ENCODE results near the gene EFNA2.

Gene EFNA2

DNA sequence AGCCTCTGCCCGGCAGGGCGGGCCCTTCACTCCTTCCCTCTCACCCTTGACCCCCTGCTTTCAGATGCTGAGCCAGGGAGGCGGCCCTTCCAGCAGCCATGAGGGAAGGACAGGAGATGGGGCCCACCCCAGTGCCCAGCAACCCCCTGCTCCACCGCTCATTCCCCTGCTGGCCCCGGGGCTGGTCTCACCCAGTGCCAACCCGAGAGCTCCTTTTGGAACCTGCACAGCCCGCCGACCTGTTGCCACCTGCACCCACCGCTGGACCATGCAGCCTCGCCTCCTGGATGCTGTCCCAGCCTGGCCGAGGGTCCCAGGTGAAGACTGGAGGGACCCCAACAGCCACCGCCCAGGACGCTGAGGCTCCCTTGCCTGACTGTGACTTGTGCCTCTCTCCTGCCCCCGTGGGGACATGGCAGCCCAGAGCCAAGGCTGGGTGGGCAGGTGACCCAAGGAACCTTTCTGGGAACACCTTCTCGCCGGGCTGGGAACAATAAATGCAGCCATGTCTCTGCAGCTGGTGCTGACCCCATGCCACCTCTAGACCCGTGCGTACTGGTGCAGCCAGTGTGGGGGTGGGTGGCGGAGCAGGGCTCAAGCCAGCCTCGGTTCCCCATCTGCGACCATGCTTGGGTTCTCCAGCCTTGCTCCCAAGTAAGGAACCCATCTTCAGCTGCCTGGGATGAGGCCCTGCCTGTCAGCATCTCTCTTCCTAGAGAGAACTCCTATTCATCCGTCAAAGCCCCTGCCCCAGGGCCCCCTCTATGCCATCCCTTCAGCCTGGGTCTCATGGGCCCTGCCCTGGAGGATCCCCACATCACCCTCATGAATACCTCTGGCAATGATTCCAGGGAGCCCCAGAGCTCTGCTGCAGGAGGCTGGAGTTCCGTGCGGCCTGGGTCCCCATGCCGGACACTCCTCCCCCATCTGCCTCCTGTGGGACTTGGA, 6.7 kb upstream of the EFNA2 start:
- TF ChIP-seq, protein P1, sequence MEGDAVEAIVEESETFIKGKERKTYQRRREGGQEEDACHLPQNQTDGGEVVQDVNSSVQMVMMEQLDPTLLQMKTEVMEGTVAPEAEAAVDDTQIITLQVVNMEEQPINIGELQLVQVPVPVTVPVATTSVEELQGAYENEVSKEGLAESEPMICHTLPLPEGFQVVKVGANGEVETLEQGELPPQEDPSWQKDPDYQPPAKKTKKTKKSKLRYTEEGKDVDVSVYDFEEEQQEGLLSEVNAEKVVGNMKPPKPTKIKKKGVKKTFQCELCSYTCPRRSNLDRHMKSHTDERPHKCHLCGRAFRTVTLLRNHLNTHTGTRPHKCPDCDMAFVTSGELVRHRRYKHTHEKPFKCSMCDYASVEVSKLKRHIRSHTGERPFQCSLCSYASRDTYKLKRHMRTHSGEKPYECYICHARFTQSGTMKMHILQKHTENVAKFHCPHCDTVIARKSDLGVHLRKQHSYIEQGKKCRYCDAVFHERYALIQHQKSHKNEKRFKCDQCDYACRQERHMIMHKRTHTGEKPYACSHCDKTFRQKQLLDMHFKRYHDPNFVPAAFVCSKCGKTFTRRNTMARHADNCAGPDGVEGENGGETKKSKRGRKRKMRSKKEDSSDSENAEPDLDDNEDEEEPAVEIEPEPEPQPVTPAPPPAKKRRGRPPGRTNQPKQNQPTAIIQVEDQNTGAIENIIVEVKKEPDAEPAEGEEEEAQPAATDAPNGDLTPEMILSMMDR (IDR thresholded peaks at IDR 0.05; ENCODE audit: control extremely low read depth, extremely low read depth, low read depth, missing control alignments): no peak
- ChIA-PET CTCF (interaction anchor here (0.6 to 4.7 kb wide), 29 partner anchors 11 to 667 kb away, joined by 3 to 87 read pairs (median 4); partner anchors contain the start of genes CIRBP and NDUFS7), POLR2A (interaction anchor here (2.1 kb wide), 1 partner anchor 10 kb away, joined by 10 read pairs; the partner anchor contains the start of gene CIRBP)
- DNase-seq (ENCODE audit: extremely low spot score): no peak

DNA sequence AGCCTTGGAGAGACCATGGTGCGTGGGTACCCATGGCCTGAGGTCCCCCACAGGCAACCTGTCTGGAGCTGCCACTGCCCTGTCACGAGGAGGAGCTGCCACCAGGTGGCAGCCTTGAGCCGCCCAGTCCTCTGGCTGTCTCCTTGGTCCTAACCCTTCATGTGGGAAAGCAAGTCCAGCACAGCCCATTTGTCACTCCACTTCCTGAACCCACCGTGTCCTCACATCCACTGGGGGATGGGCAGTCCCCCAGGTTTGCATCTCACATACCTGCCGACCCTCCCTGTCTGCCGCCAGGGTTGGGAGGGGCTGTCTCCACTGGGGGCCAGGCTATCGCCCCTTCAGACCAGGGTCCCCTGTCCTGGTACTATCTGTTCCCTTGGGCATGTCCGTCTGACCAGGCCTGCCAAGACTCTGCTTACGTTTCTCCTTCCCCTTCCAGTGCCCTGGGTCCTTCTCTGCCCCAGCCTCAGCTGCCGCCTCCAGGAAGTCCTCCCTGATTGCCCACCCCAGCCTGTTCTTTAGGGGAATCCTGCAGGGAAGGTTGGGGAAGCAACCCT, 5.8 kb upstream of the EFNA2 start:
- peak; percentile 87 for DNase-seq (ENCODE audit: extremely low spot score)
- TF ChIP-seq, protein P1 (IDR thresholded peaks at IDR 0.05; ENCODE audit: control extremely low read depth, extremely low read depth, low read depth, missing control alignments): peak; percentile 96
- CTCF ChIA-PET: interaction anchor here (0.6 to 4.7 kb wide), 29 partner anchors 12 to 668 kb away, joined by 3 to 87 read pairs (median 3); partner anchors contain the start of genes CIRBP and NDUFS7
- POLR2A ChIA-PET: interaction anchor here (0.5 to 2.1 kb wide), 2 partner anchors 11 to 123 kb away, joined by 9 to 10 read pairs; partner anchors contain the start of gene CIRBP

DNA sequence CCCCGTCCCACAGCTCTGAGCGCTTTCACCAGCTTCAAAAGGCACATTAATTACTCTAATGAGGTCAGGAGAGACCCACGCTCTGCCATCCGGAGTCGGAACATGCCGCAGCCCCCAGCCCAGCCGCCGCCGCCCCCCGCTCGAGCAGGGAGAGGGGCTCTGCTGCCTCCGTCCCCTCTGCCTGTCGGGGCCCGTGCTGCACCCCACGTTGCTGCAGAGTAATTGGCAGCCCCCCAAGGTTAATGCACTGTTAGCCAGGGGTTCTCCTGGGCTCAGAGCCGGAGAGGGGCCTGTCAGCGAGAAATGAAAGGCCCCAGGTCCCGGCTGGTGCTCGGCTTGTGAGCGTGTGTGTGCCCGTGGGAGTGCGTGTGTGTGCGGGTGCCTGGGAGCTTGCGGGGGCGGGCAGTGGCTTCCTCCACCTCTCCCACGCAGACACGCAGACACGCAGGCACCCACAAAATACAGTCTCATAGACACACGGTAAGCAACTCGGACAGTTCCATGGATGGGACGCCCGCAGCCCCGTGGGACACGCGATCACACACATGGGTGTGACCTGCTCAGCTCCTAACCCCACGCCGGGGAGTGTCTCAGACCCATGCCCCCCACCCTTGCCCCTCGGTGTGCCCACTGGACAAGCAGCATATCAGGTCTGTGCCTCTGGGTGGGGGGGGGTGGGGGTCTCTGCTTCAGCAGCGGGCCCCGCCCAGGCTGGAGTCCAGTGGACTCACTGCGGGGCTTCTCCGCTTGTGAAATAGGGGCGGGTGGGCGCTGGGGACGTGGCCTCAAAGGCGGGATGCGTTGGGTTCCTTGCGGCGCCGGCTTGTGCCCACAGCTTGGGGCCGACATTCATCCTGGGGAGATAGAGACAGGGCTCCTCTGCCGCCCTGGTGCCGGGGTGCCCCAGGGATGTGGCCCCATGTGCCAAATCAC, 4.8 kb upstream of the EFNA2 start:
- TF ChIP-seq, protein P1 (IDR thresholded peaks at IDR 0.05; ENCODE audit: control extremely low read depth, extremely low read depth, low read depth, missing control alignments): no peak
- POLR2A ChIA-PET: no interaction called here
- CTCF ChIA-PET: interaction anchor here (1.1 to 4.7 kb wide), 10 partner anchors 11 to 129 kb away, joined by 3 to 87 read pairs (median 6); partner anchors contain the start of genes CIRBP and NDUFS7
- no peak for DNase-seq (ENCODE audit: extremely low spot score)

DNA sequence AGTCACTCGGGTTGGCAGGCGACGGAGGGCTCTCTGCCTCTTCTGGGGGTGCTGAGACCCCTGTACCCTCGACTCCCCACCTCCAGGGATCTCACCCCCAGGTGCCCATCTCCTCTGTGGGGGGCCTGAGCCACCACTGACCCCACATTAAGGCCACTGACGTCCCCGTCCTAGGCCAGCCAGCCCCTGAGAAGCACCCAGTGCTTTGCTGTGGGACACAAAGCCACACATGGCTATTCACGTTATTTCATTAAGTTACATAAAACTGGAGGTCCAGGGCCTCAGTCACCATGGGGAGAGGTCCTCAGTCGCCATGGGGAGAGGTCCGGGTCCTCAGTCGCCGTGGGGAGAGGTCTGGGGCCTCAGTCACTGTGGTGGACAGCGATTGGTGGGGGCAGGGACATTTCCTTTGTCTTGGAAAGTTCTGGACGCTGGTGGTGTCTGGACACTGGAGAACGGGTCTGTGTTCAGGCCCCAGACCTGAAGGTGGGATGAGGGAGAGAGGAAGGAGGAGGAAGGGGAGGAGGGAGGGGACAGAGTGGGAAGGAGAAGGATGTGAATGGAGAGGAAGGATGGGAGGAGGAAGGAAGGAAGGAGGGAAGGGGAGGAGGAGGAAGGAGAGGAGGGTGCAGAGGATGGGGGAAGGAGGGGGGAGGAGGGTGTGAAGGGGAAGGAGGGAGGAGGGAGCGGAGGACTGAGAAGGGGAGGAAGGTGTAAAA, 3.9 kb upstream of the EFNA2 start:
- POLR2A ChIA-PET: no interaction called here
- TF ChIP-seq, protein P1 (IDR thresholded peaks at IDR 0.05; ENCODE audit: control extremely low read depth, extremely low read depth, low read depth, missing control alignments): no peak
- CTCF ChIA-PET: interaction anchor here (4.3 kb wide), 1 partner anchor 38 kb away, joined by 20 read pairs; no protein-coding TSS in a partner anchor
- no peak for DNase-seq (ENCODE audit: extremely low spot score)

DNA sequence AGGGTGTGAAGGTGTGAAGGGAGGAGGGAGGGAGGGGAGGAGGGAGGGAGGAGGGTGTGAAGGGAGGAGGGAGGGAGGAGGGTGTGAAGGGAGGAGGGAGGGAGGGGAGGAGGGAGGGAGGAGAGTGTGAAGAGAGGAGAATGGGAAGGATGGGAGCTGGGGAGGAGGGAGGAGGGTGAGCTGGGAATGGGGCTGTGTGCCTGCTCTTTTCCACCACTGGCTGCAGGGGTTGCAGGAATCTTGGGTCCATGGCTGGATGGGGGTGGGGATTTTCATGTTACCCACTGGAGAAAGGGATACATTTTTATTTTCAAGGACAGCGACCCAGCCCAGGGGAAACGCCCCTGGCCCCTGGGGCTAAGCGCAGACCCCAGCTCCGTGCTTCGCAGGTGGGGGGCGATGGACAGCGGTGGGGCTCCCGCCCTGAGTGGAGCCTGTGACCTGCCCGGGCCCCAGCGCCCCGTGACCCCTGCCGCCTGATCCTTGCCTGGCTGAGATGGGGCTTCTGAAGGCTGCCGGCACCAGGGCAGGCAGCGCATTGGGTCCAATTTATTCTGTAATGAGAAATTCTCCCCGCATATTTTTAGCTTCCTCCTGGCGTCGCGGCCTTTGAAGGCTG, 3.0 kb upstream of the EFNA2 start:
- ChIA-PET POLR2A (no interaction called here), CTCF (interaction anchor here (0.9 kb wide), 1 partner anchor 90 kb away, joined by 3 read pairs; no protein-coding TSS in a partner anchor)
- TF ChIP-seq, protein P1 (IDR thresholded peaks at IDR 0.05; ENCODE audit: control extremely low read depth, extremely low read depth, low read depth, missing control alignments): no peak
- no peak for DNase-seq (ENCODE audit: extremely low spot score)

All from GM10248 (cell line).